Heart right ventricle (tissue), 16 donors: Measurements from ENCODE around the gene TMEM39A. TPM values are rescaled to one million over a fixed set of nuclear protein-coding genes. Genes with fewer than 3 reads are reported as not detected.

ENCODE experiments used
- ATAC-seq, 8 donors: fragments of 200-7000 bp; cut with Tn5 transposase; one replicate each; pipeline ENCODE4 v1.9.1; 2020; ENCODE audit warnings: mild to moderate bottlenecking in 8 of 8, moderate library complexity in 8 of 8, moderate number of reproducible peaks in 1 of 8
- DNase-seq, 2 donors: peaks; one replicate each; pipeline ENCODE4 v3.0.0-alpha.2; 2020
- H3K27ac ChIP-seq, 10 donors: fragments of 200-600 bp; sonication (generic) in 2 of 10; one replicate each; pipeline versions ENCODE4 v1.5.0 to v1.8.0; 2020 to 2022; ENCODE audit warnings: mild to moderate bottlenecking in 3 of 10
- H3K27me3 ChIP-seq, 7 donors: fragments of 200-600 bp; one replicate each; pipeline ENCODE4 v1.8.0; 2021 to 2022; ENCODE audit warnings: mild to moderate bottlenecking in 2 of 7
- H3K36me3 ChIP-seq, 9 donors: fragments of 200-600 bp; sonication (generic) in 1 of 9; one replicate each; pipeline versions ENCODE4 v1.5.0 to v1.8.0; 2020 to 2022; ENCODE audit warnings: mild to moderate bottlenecking in 2 of 9
- H3K4me1 ChIP-seq, 9 donors: fragments of 200-600 bp; sonication (generic) in 1 of 9; one replicate each; pipeline versions ENCODE4 v1.5.0 to v1.8.0; 2020 to 2022; ENCODE audit warnings: mild to moderate bottlenecking in 4 of 9
- H3K4me3 ChIP-seq, 10 donors: fragments of 200-600 bp; sonication (generic) in 2 of 10; one replicate each; pipeline versions ENCODE4 v1.5.0 to v1.8.0; 2020 to 2022; ENCODE audit warnings: mild to moderate bottlenecking in 7 of 10, moderate library complexity in 2 of 10
- H3K9me3 ChIP-seq, 11 donors: fragments of 200-600 bp in 10 of 11; sonication (generic) in 2 of 11; one replicate each; pipeline versions ENCODE4 v1.5.0 to v1.8.0; 2013 to 2022; ENCODE audit warnings: mild to moderate bottlenecking in 2 of 11, control low read depth in 1 of 11, moderate library complexity in 1 of 11
- WGBS, 2 donors: extraction: QIAGEN DNeasy Blood & Tissue Kit; methylation state at CpG; one replicate each; pipeline ENCODE4 v1.1.7; 2013; ENCODE audit warnings: inconsistent platforms in 1 of 2; 5-methylcytosine and 5-hydroxymethylcytosine counted together
- intact Hi-C, 10 donors: fragments of 100-400 bp; cut with DNase I; formaldehyde crosslinking; loops; one replicate each; pipeline versions ENCODE4 v1.11.1 to v1.14.2; 2022
- polyA plus RNA-seq, 2 donors: library from polyadenylated mRNA; stranded (reverse); fragments of 200-250 nt; gene quantifications; one replicate each; pipeline ENCODE4 v1.2.3, GENCODE V29; 2013
- total RNA-seq, 10 donors: library from RNA; stranded (reverse); fragmentation: NEBNext Ultra II Directional in 3 of 10; extraction: Animal tissue kit (Norgen Biotek cat#: 25700) in 3 of 10; gene quantifications; one replicate each; pipeline versions ENCODE4 v1.2.1 to v1.2.4, GENCODE V29; 2021 to 2023
- TF ChIP-seq, protein P1 (sequence below), 9 donors: fragments of 200-600 bp; sonication (generic) in 2 of 9; IDR thresholded peaks; one replicate each; pipeline versions ENCODE4 v1.5.0 to v1.8.0; 2021 to 2022; ENCODE audit warnings: antibody characterized with exemption in 9 of 9, mild to moderate bottlenecking in 5 of 9, moderate library complexity in 1 of 9
- donor health status: Arrhythmogenic right ventricular cardiomyopathy.
- donor health status: ischemic (EF 13 %, LVEDD 7.1; RV severe dilation, severe dysfunction).
- donor health status: healthy with polysubstance abuse.
- donor health status: DM: no; HTN: yes; CAD: no.
- donor health status: DM: no; HTN: no; CAD: no.
- donor health status: ischemic (EF 25% LVEDD 6.9; RV normal size, moderate dysfunction).
- donor health status: ischemic (EF 25% LVEDD 5.7; RV mildly dilated, moderate dysfunction).
- donor health status: healthy.
- donor health status: DM: yes; HTN: yes; CAD: no.
- donor health status: Ischemic cardiomyopathy.
- donor health status: ischemic (EF 35%, LVEDD 5.7; RV mildly dilated, moderate dysfunction).
- donor health status: nonischemic (EF 11% LVEDD 7.7; RV severe dilation, severe dysfunction).
- donor health status: DM: yes; HTN: yes; CAD: no.
- donor health status: PGD.
- donor health status: ischemic (EF 29% LVEDD 5.4; RV normal size, mild dysfunction).
- donor health status: nonischemic (EF 23%, LVEDD 6.1; RV moderate dilation, normal function).

Gene TMEM39A
- total and polyA plus RNA-seq, 12 donors: 8.4 to 25.8 (median 12.8) TPM

DNA sequence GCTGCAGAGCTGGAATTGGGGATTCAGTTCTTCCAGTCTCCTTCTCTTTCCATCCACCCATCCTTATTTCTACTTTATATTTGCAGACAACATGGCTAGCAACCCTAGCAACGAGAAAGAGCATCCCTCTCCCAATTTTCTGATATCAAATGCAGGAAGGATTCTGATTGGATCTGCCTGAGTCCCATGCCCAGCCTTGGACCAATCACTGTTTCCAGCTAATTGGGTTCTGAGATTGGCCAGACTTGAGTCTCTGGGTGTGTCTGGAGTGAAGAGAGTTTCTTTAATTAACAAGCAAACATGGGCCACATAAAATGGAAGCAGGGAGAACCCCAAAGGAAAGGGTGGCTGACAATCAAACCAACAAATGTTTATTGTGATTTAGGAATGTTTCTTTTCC lies 60.6 kb downstream of the TMEM39A start:
- TF ChIP-seq, protein P1, sequence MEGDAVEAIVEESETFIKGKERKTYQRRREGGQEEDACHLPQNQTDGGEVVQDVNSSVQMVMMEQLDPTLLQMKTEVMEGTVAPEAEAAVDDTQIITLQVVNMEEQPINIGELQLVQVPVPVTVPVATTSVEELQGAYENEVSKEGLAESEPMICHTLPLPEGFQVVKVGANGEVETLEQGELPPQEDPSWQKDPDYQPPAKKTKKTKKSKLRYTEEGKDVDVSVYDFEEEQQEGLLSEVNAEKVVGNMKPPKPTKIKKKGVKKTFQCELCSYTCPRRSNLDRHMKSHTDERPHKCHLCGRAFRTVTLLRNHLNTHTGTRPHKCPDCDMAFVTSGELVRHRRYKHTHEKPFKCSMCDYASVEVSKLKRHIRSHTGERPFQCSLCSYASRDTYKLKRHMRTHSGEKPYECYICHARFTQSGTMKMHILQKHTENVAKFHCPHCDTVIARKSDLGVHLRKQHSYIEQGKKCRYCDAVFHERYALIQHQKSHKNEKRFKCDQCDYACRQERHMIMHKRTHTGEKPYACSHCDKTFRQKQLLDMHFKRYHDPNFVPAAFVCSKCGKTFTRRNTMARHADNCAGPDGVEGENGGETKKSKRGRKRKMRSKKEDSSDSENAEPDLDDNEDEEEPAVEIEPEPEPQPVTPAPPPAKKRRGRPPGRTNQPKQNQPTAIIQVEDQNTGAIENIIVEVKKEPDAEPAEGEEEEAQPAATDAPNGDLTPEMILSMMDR (IDR thresholded peaks at IDR 0.05): no peak
- DNase-seq (no peak), ATAC-seq (no peak)
- WGBS, 2 donors: 89 to 90% methylated on average over 1 of the region's 1 CpG
- H3K36me3 ChIP-seq: peaks cover 0 to 100% (median 46%) of the 10 kb centered on the region in 9 donors
- intact Hi-C loops: no loop called here
- no peaks in the 10 kb centered on the region for H3K9me3 ChIP-seq
- no peaks in the 10 kb centered on the region for H3K4me1 ChIP-seq
- H3K4me3 ChIP-seq: no peak overlapping the region
- no peaks in the 10 kb centered on the region for H3K27me3 ChIP-seq
- H3K27ac ChIP-seq: no peak overlapping the region

DNA sequence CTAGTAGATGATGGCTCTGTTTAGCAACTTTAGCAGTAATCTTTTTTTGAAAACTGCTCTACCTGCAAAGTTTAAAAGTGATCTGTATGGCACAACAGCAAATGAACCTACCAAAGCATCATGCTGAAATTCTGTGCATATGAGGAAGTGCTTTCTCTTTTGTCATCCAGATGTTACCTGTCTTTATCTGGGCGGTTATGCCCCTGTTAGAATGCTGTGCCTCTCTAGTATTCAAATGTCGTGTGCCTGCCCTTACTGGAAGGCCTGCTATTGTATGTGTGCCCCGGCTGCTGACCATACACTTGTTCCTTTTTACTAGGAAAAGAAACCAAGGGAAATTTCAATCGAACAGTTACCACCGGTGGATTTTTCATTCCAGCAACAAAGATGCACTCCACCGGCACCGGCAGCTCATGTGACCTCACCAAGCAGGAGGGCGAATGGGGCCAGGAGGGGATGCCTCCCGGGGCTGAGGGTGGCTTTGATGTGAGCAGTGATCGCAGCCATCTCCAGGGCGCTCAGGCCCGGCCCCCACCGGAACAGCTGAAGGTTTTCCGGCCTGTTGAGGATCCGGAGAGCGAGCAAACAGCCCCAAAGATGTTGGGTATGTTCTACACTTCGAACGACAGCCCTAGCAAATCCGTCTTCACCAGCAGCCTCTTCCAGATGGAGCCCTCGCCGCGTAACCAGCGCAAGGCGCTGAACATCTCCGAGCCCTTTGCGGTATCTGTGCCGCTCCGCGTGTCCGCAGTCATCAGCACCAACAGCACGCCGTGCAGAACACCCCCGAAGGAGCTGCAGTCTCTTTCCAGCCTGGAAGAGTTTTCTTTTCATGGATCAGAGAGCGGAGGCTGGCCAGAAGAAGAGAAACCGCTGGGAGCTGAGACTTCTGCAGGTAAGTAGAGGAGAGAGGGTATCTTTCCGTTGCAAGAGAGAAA lies 61.6 kb downstream of the TMEM39A start:
- Histone ChIP-seq H3K9me3 (no peaks in the 10 kb centered on the region), H3K27ac (no peak overlapping the region), H3K36me3 (peaks cover 0 to 100% (median 46%) of the 10 kb centered on the region in 9 donors), H3K27me3 (no peaks in the 10 kb centered on the region), H3K4me3 (no peak overlapping the region), H3K4me1 (peaks cover 0 to 4% (median 0%) of the 10 kb centered on the region in 9 donors)
- TF ChIP-seq, protein P1 (IDR thresholded peaks at IDR 0.05): no peak
- DNase-seq (no peak), ATAC-seq (no peak)
- intact Hi-C loops: no loop called here
- WGBS, 2 donors: 86 to 87% methylated on average over 36 of the region's 36 CpGs

DNA sequence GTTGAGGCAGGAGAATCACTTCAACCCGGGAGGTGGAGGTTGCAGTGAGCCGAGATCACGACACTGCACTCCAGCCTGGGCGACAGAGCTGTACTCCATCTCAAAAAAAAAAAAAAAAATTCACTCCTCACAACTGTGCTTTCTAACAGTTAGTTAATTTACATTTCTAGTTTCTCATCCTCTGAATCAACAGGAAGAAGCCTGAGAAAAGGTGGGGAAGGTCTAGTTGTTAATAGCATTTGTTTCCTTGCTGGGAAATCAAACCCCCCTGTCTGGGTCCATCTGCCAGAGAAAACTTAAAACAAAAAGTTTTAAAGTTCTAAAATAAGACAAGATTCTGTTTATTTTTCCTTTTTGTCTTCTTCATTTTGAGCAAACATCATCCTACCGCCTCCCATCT lies 62.3 kb downstream of the TMEM39A start:
- intact Hi-C loops: no loop called here
- DNase-seq: no peak
- TF ChIP-seq, protein P1 (IDR thresholded peaks at IDR 0.05): no peak
- Histone ChIP-seq H3K4me3 (no peak overlapping the region), H3K36me3 (peaks cover 0 to 100% (median 46%) of the 10 kb centered on the region in 9 donors), H3K4me1 (peaks cover 0 to 5% (median 0%) of the 10 kb centered on the region in 9 donors), H3K27ac (no peak overlapping the region), H3K9me3 (no peaks in the 10 kb centered on the region), H3K27me3 (no peaks in the 10 kb centered on the region)
- 95% methylated on average over 5 of the region's 5 CpGs for WGBS, 2 donors
- ATAC-seq: no peak

DNA sequence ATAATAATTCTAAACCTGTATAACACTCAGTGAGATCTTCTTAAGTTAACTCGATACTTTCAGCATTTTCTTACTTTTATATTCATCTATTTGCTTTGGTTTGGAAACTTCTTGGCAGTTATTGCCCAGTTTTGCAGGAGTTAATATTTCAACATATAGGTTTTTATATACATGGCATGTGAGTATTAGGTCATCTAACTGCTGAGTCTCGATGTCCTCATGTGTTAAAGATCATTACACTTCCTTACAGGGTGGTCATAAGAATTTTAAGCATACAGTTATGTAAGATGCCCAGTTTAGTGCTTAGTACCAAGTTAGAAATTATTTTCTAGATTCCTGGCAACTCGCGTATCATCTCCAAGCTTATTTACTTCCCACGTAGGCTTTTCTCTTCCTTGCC lies 62.9 kb downstream of the TMEM39A start:
- DNase-seq: no peak
- WGBS, 2 donors: 91 to 92% methylated on average over 5 of the region's 5 CpGs
- intact Hi-C loops: no loop called here
- H3K27me3 ChIP-seq: no peaks in the 10 kb centered on the region
- TF ChIP-seq, protein P1 (IDR thresholded peaks at IDR 0.05): no peak
- H3K4me1 ChIP-seq: peaks cover 0 to 5% (median 0%) of the 10 kb centered on the region in 9 donors
- H3K9me3 ChIP-seq: no peaks in the 10 kb centered on the region
- no peak overlapping the region for H3K4me3 ChIP-seq
- no peak overlapping the region for H3K27ac ChIP-seq
- peaks cover 0 to 100% (median 46%) of the 10 kb centered on the region in 9 donors for H3K36me3 ChIP-seq
- ATAC-seq: no peak
